ACC112 (cell line): ENCODE data around the gene CDH4.

Experiments used
- H2AFZ ChIP-seq: fragments of 200-600 bp; sonication (generic); one replicate; pipeline ENCODE4 v1.6.0; 2017; ENCODE audit warnings: antibody characterized with exemption, low read length; ENCODE audit not compliant: unreplicated experiment
- H3K27ac ChIP-seq: fragments of 200-600 bp; sonication (generic); 2 replicates; pipeline ENCODE4 v1.5.1; 2014; ENCODE audit warnings: low read depth, mild to moderate bottlenecking, antibody characterized with exemption, low read length, moderate library complexity
- H3K27me3 ChIP-seq: fragments of 200-600 bp; sonication (generic); 2 replicates; pipeline ENCODE4 v1.6.1; 2014; ENCODE audit warnings: mild to moderate bottlenecking, antibody characterized with exemption, low read length, moderate library complexity, mixed read lengths; ENCODE audit not compliant: insufficient read depth
- H3K36me3 ChIP-seq: fragments of 200-600 bp; sonication (generic); 2 replicates; pipeline ENCODE4 v1.6.1; 2016; ENCODE audit warnings: mild to moderate bottlenecking, antibody characterized with exemption, low read length, moderate library complexity, mixed read lengths; ENCODE audit not compliant: insufficient read depth
- H3K4me1 ChIP-seq: fragments of 200-600 bp; sonication (generic); one replicate; pipeline ENCODE4 v1.6.1; 2016; ENCODE audit warnings: low read length, mixed read lengths; ENCODE audit not compliant: insufficient read depth, unreplicated experiment, control insufficient read depth
- H3K4me3 ChIP-seq: fragments of 200-600 bp; sonication (generic); 2 replicates; pipeline ENCODE4 v1.5.1; 2014; ENCODE audit warnings: mild to moderate bottlenecking, low read depth, low read length
- H3K79me2 ChIP-seq: fragments of 200-600 bp; sonication (generic); one replicate; pipeline ENCODE4 v1.6.0; 2016; ENCODE audit warnings: low read length; ENCODE audit not compliant: control insufficient read depth, unreplicated experiment, insufficient read depth

CDH4 gene

DNA sequence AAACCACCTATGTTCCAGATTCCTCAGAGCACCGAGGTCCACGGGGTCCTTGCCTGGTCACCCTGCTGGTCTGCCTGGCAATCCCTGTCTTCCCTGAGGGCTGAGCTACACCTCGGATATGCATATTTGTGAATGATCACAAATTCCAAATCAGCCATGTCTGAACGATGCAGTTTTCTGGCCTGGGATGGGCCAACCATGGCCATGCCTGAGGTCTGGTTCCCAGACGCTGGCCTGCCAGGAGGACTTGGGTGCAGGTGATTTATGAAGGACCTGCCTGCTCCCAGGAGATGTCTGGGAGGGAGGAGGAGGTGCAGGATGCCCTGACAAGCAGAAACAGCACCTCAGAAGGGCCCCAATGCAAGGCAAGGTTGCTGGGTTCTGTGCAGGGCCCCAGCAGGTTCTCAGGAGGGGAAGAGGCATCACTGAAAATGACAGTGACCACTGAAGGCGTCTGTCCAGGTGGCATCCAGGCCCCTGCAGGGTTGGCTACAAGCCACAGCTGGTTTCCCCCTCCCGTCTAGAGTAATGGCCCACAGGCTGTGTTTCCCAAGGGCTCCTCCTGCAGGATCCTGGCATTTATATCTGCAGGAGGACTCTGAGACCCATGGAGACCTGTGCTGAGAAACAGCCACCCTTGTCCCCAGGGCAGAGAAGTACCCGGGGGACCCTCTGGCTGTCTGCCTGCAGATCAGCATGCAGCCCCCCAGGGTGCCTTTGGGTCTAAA is 608.4 kb downstream of the CDH4 start:
- Histone ChIP-seq H3K79me2 (no peaks in the 10 kb centered on the region), H3K36me3 (no peaks in the 10 kb centered on the region), H2AFZ (no peak overlapping the region), H3K4me3 (no peak overlapping the region), H3K27me3 (0 out of 2 replicates have a peak, but pooled peaks cover 6% of the 10 kb centered on the region), H3K4me1 (no peaks in the 10 kb centered on the region), H3K27ac (no peak overlapping the region)

DNA sequence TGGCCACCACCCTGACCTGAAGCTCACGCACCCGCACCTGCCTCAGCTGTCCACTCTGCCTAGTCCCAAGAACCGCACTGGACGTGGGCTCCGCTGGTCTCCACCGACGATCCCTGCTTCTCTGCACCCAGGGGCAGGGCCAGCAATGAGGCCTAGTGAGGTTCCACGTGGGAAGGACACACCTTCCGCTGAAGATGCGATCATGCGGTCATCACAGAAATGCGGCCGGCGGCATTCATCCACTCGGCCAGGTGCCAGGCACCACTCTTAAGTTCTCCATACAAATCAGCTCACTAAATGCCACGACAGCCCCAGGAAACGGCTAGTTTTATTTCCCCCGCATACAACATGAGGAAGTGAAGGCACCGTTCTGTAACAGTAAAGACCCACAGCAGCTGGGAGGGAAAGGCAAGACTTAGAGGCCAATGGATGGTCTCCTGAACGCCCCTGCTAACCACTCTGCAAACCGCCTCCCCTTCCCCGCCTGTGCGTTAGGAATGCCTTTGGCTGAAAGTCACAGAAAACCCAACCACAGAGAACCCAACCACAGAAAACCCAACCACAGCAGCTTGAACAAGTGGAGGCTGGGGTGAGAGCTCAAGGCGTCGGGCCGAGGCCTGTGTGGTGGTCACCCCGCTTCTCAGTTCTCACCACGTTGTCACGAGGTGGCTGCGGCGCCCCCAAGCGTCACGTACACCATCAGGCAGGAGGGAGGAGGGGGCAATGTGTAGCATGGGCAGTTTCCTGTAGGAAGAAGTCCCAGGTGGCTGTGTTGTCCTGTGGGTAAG is 609.2 kb downstream of the CDH4 start:
- Histone ChIP-seq H3K79me2 (no peaks in the 10 kb centered on the region), H3K27ac (no peak overlapping the region), H3K36me3 (no peaks in the 10 kb centered on the region), H3K27me3 (0 out of 2 replicates have a peak, but pooled peaks cover 6% of the 10 kb centered on the region), H3K4me3 (no peak overlapping the region), H3K4me1 (no peaks in the 10 kb centered on the region), H2AFZ (no peak overlapping the region)

DNA sequence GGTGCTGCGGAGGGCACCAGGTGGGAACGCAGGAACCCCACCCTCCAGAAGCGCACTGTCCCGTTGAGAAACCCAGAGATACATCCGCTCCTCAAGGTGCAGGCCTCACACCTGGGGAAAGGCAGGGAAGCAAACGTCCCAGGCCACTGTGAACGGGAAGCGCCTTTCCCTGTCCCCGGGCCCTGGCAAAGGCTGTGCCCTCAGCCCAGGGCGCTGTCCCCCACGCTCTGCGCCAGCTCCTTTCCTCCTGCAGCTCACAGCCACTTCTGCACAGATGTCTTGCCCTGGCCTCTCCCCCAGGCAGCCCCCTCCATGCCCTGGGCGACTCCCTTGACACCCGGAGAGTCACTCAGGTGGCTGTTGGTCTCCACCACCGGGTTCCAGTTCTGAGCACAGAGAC is 609.8 kb downstream of the CDH4 start:
- H3K27me3 ChIP-seq, result 0 out of 2 replicates have a peak, but pooled peaks cover 6% of the 10 kb centered on the region
- no peaks in the 10 kb centered on the region for H3K36me3 ChIP-seq
- no peaks in the 10 kb centered on the region for H3K79me2 ChIP-seq
- no peak overlapping the region for H3K27ac ChIP-seq
- no peak overlapping the region for H3K4me3 ChIP-seq
- no peak overlapping the region for H2AFZ ChIP-seq
- no peaks in the 10 kb centered on the region for H3K4me1 ChIP-seq

DNA sequence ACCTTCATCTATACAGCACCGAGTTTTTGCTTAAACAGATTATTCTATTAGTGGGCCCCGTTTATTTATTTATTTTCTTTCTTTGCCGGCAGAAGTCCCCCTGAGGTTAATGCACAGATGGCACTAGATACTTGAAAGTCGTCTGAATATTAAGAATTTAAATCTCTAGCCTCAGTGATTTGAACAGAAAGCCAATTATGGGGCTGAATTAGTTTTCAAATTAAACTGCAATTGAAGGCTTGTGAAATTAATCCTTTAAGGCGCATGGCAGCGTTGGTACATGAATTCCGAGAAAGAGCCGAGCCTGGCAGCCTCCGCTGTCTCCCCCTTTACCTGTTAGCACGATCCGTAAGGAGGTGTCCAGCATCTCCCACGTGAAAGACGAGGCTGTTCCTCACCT is 610.8 kb downstream of the CDH4 start:
- Histone ChIP-seq H2AFZ (no peak overlapping the region), H3K79me2 (no peaks in the 10 kb centered on the region), H3K36me3 (no peaks in the 10 kb centered on the region), H3K27me3 (0 out of 2 replicates have a peak, but pooled peaks cover 6% of the 10 kb centered on the region), H3K4me1 (no peaks in the 10 kb centered on the region), H3K4me3 (no peak overlapping the region), H3K27ac (no peak overlapping the region)

GRCh38 chr20:61864481-61864880 is 612.4 kb downstream of the CDH4 start:
- no peak overlapping the region for H3K27ac ChIP-seq

GRCh38 chr20:61865353-61865752 is 613.3 kb downstream of the CDH4 start:
- no peaks in the 10 kb centered on the region for H3K27me3 ChIP-seq

More at GRCh38 chr20:61864481-61864880, 612.4 kb downstream of the CDH4 start:
- no peak overlapping the region for H2AFZ ChIP-seq
- no peaks in the 10 kb centered on the region for H3K79me2 ChIP-seq
- no peaks in the 10 kb centered on the region for H3K36me3 ChIP-seq
- H3K27me3 ChIP-seq, result 0 out of 2 replicates have a peak, but pooled peaks cover 2% of the 10 kb centered on the region
- H3K4me1 ChIP-seq, result no peaks in the 10 kb centered on the region
- H3K4me3 ChIP-seq, result no peak overlapping the region

DNA sequence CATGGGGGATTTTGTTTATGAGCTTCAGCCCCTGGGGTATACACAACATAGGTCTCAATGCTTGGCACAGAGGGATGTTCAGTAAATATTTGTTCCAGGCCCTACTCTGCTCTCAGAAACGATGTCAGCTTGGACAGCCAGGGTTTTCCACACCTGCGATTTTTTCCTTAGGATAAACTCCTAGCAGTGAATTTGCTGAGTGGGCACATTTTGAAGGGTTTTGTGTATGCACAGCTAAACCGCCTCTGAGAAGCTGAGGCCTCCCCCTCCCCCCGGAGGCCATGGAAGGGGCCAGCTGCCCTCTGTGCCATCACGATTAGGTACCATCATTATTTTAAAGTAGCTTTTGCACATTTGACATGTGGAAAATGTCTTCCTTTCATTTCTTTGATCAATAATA is 614.1 kb downstream of the CDH4 start:
- no peaks in the 10 kb centered on the region for H3K79me2 ChIP-seq
- no peak overlapping the region for H3K27ac ChIP-seq
- H3K36me3 ChIP-seq, result no peaks in the 10 kb centered on the region
- no peak overlapping the region for H2AFZ ChIP-seq
- no peak overlapping the region for H3K4me3 ChIP-seq
- H3K4me1 ChIP-seq, result no peaks in the 10 kb centered on the region
- H3K27me3 ChIP-seq, result no peaks in the 10 kb centered on the region

More at GRCh38 chr20:61865353-61865752, 613.3 kb downstream of the CDH4 start:
- Histone ChIP-seq H3K4me1 (no peaks in the 10 kb centered on the region), H3K79me2 (no peaks in the 10 kb centered on the region), H3K36me3 (no peaks in the 10 kb centered on the region), H2AFZ (no peak overlapping the region), H3K27ac (no peak overlapping the region), H3K4me3 (no peak overlapping the region)

DNA sequence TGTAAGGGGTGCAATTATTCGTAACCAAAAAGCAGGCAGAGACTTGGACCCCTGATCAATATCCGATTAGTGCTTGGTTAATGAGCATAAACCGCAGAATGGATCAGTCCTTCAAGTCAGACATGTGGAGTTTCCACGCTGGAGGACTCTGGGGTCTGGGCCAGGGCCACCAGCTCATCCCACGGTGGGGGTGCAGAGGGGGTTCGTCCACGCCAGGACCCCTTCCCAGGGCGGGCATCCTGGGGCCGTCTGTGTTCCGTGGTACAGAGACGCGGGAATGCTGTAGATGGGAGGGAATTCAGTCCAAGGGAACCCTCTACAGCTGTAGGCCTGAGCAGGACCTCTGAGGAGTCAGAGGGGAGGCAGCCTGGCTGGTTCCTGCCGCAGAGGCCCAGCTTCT is 615.9 kb downstream of the CDH4 start:
- Histone ChIP-seq H3K27me3 (no peaks in the 10 kb centered on the region), H3K4me3 (no peak overlapping the region), H3K36me3 (no peaks in the 10 kb centered on the region), H2AFZ (no peak overlapping the region), H3K79me2 (no peaks in the 10 kb centered on the region), H3K27ac (no peak overlapping the region), H3K4me1 (no peaks in the 10 kb centered on the region)

DNA sequence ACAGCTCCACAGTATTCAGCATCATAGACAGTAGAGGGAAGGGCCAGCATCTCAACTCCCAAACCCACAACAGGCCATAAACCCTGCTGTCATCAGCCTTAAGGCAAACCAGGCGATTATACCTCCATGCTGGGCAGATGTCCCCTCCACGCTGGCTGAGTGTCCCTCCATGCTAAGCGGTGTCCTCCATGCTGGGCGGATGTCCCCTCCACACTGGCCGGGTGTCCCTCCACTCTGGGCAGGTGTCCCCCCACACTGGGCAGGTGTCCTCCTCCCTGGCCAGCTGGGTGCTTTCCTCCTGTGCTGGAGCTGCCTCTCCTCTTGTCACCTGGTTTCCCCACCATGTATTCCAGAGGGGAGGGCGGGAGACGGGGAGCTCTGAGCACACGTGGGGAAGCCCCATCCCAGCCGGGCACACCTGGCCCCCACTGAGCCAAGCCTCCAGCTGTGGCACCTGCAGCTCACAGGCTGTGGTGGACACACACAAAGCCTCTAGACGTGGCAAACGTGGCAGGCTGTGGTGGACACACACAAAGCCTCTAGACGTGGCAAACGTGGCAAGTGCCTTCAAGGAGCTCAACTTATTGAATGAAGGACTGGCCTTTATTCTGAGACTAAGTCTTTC is 616.5 kb downstream of the CDH4 start:
- Histone ChIP-seq H3K4me3 (no peak overlapping the region), H3K4me1 (no peaks in the 10 kb centered on the region), H3K27ac (no peak overlapping the region), H3K79me2 (no peaks in the 10 kb centered on the region), H3K27me3 (no peaks in the 10 kb centered on the region), H2AFZ (no peak overlapping the region), H3K36me3 (no peaks in the 10 kb centered on the region)

- Histone ChIP-seq H3K27ac (no peak overlapping the region), H3K36me3 (no peaks in the 10 kb centered on the region), H3K4me1 (no peaks in the 10 kb centered on the region), H3K27me3 (no peaks in the 10 kb centered on the region), H2AFZ (no peak overlapping the region), H3K79me2 (no peaks in the 10 kb centered on the region), H3K4me3 (no peak overlapping the region)
These were observed 617.9 kb downstream of the CDH4 start for GRCh38 chr20:61869750-61870507.
